CD14-positive monocyte (primary cell): ENCODE results near the gene ULBP2. TPM values are rescaled to one million over a fixed set of nuclear protein-coding genes. Genes with fewer than 3 reads are reported as not detected.

Source experiments
- DNase-seq, 3 donors: peaks; one replicate each; pipeline ENCODE4 v3.0.0-alpha.2; 2011 to 2022
- H2AFZ ChIP-seq: 2 replicates; pipeline ENCODE4 v1.6.0; 2012; ENCODE audit warnings: mild to moderate bottlenecking, low read depth, low read length, inconsistent platforms; ENCODE audit not compliant: insufficient read depth, poor library complexity, severe bottlenecking
- H3K27ac ChIP-seq, 2 donors: 1 replicate in 1 of 2; 2 replicates in 1 of 2; pipeline ENCODE4 v1.5.1; 2012 to 2013; ENCODE audit warnings: low read length in 2 of 2, control low read depth in 1 of 2, inconsistent platforms in 1 of 2, low read depth in 1 of 2, mild to moderate bottlenecking in 1 of 2
- H3K27me3 ChIP-seq, 2 donors: one replicate each; pipeline versions ENCODE4 v1.6.0 to v1.6.1; 2011 to 2013; ENCODE audit warnings: low read length in 2 of 2; ENCODE audit not compliant: control insufficient read depth in 2 of 2, insufficient read depth in 2 of 2
- H3K36me3 ChIP-seq, 2 donors: replicated peaks in 1 of 2; 1 replicate in 1 of 2; 2 replicates in 1 of 2; pipeline versions ENCODE4 v1.5.1 to v1.6.1; 2012 to 2013; ENCODE audit warnings: low read length in 2 of 2, control low read depth in 1 of 2, inconsistent platforms in 1 of 2, mild to moderate bottlenecking in 1 of 2; ENCODE audit not compliant: insufficient read depth in 2 of 2, control insufficient read depth in 1 of 2
- H3K4me1 ChIP-seq, 2 donors: 1 replicate in 1 of 2; 2 replicates in 1 of 2; pipeline versions ENCODE4 v1.5.1 to v1.6.1; 2012 to 2013; ENCODE audit warnings: low read length in 2 of 2, control low read depth in 1 of 2, inconsistent platforms in 1 of 2, mild to moderate bottlenecking in 1 of 2, moderate library complexity in 1 of 2; ENCODE audit not compliant: insufficient read depth in 2 of 2, control insufficient read depth in 1 of 2
- H3K4me2 ChIP-seq: replicated peaks from 2 replicates; pipeline ENCODE3; 2012; ENCODE audit warnings: low read length, moderate library complexity, mild to moderate bottlenecking; ENCODE audit not compliant: poor library complexity, severe bottlenecking; ENCODE audit errors: extremely low read depth
- H3K4me3 ChIP-seq, 3 experiments: fragments of 200-600 bp in 1 of 3; sonication (generic) in 1 of 3; replicated peaks in 1 of 3; 1 replicate in 2 of 3; 2 replicates in 1 of 3; pipeline ENCODE4 v1.5.1; 2011 to 2013; ENCODE audit warnings: low read length in 3 of 3, mild to moderate bottlenecking in 3 of 3, control low read depth in 2 of 3, low read depth in 2 of 3, inconsistent platforms in 1 of 3, moderate library complexity in 1 of 3
- H3K79me2 ChIP-seq: 2 replicates; pipeline ENCODE4 v1.6.0; 2012; ENCODE audit warnings: mild to moderate bottlenecking, control low read depth, inconsistent platforms, low read length, moderate library complexity; ENCODE audit not compliant: insufficient read depth
- H3K9ac ChIP-seq: 2 replicates; pipeline ENCODE4 v1.6.0; 2017; ENCODE audit warnings: low read length, mild to moderate bottlenecking; ENCODE audit not compliant: insufficient read depth, poor library complexity, severe bottlenecking
- H3K9me3 ChIP-seq, 2 donors: replicated peaks in 1 of 2; 1 replicate in 1 of 2; 2 replicates in 1 of 2; pipeline versions ENCODE4 v1.5.1 to v1.6.1; 2012 to 2013; ENCODE audit warnings: low read length in 2 of 2, control low read depth in 1 of 2; ENCODE audit not compliant: control insufficient read depth in 1 of 2, insufficient read depth in 1 of 2
- H4K20me1 ChIP-seq: 2 replicates; pipeline ENCODE4 v1.6.0; 2012; ENCODE audit warnings: mild to moderate bottlenecking, low read length, control low read depth, moderate library complexity; ENCODE audit not compliant: insufficient read depth
- H3K27ac Mint-ChIP-seq, 7 donors: one replicate each; pipeline ENCODE4 v1.8.0; 2020; ENCODE audit warnings: mild to moderate bottlenecking in 7 of 7, mixed read lengths in 7 of 7, moderate library complexity in 6 of 7, inconsistent platforms in 2 of 7
- H3K27me3 Mint-ChIP-seq, 3 donors: one replicate each; pipeline ENCODE4 v1.8.0; 2021 to 2022; ENCODE audit warnings: low read depth in 3 of 3, mild to moderate bottlenecking in 3 of 3, mixed read lengths in 3 of 3, moderate library complexity in 3 of 3, inconsistent platforms in 1 of 3
- H3K36me3 Mint-ChIP-seq, 2 donors: one replicate each; pipeline ENCODE4 v1.8.0; 2020; ENCODE audit warnings: mixed read lengths in 2 of 2, inconsistent platforms in 1 of 2, mild to moderate bottlenecking in 1 of 2
- H3K4me1 Mint-ChIP-seq: one replicate; pipeline ENCODE4 v1.8.0; 2020; ENCODE audit warnings: mild to moderate bottlenecking, mixed read lengths
- H3K4me3 Mint-ChIP-seq, 2 donors: one replicate each; pipeline ENCODE4 v1.8.0; 2020; ENCODE audit warnings: mild to moderate bottlenecking in 2 of 2, mixed read lengths in 2 of 2, moderate library complexity in 1 of 2
- H3K9me3 Mint-ChIP-seq, 7 donors: one replicate each; pipeline ENCODE4 v1.8.0; 2020 to 2022; ENCODE audit warnings: mixed read lengths in 7 of 7, mild to moderate bottlenecking in 6 of 7, moderate library complexity in 6 of 7, inconsistent platforms in 2 of 7
- WGBS: methylation state at CpG from one replicate; pipeline ENCODE4 v1.1.5; 2013; ENCODE audit warnings: missing lambda C conversion rate; ENCODE audit not compliant: insufficient coverage; 5-methylcytosine and 5-hydroxymethylcytosine counted together
- intact Hi-C, 2 donors: fragments of 100-400 bp; cut with micrococcal nuclease; formaldehyde crosslinking; loops; one replicate each; pipeline versions ENCODE4 v1.15.0 to v1.15.1; 2023
- polyA plus RNA-seq, 3 donors: library from polyadenylated mRNA; depleted of rRNA in 1 of 3; unstranded in 2 of 3; stranded (reverse) in 1 of 3; fragments of 300-500 nt in 2 of 3; fragments of >200 nt in 1 of 3; fragmentation: Illumina TruSeq in 2 of 3; gene quantifications; 1 replicate in 2 of 3; 2 replicates in 1 of 3; pipeline ENCODE4 v1.2.3, GENCODE V29; 2012 to 2021
- TF ChIP-seq, protein P1 (sequence below): fragments of 200-600 bp; IDR thresholded peaks from one replicate; pipeline ENCODE4 v1.8.0; 2022; ENCODE audit warnings: antibody characterized with exemption, mild to moderate bottlenecking

The ULBP2 gene
- polyA plus RNA-seq, 3 donors, result 0.31 to 0.49 TPM; not detected in 1

DNA sequence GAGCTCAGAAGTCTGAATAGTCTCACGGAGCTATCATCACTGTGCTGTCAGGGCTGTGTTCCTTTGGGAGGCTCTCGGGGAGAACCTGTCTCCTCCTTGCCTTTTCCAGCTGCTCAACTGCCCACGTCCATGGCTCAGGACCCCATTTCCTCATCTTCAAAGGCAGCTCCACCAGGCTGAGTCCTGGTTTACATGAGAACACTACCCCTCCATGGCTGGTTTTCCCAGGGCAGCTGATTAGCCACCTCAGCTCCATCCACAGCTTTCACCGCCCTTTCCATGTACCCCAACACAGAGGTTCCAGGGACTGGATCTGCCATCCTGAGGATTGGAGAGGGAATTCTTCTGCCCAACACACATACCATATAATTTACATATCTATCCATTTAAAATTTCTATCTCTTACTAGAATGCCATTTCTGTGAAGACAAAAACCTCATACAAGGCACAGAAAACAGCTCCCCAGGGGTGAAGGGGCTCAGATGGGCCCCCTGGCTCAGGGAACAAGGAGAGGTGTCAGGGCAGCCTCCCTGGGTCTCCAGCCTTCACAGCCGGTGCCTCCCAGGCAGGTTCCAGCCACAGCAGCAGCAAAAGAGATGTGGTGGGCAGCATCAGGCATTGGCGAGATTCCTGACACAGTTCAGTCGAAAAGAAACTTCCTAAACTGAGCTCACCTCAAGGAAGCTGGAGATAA is 41.7 kb upstream of the ULBP2 start:
- Histone ChIP-seq H3K4me1 (peaks cover 0 to 15% of the 10 kb centered on the region in 2 donors), H3K4me3 (no peak overlapping the region), H2AFZ (no peak overlapping the region), H3K27me3 (no peaks in the 10 kb centered on the region), H3K27ac (no peak overlapping the region), H3K36me3 (no peaks in the 10 kb centered on the region), H4K20me1 (no peaks in the 10 kb centered on the region), H3K4me2 (no peak overlapping the region), H3K79me2 (no peaks in the 10 kb centered on the region), H3K9ac (no peak overlapping the region), H3K9me3 (no peaks in the 10 kb centered on the region)
- Mint-ChIP-seq H3K4me1 (peaks cover 15% of the 10 kb centered on the region), H3K4me3 (no peak overlapping the region), H3K27ac (no peak overlapping the region), H3K9me3 (no peaks in the 10 kb centered on the region), H3K27me3 (peaks cover 0 to 9% (median 6%) of the 10 kb centered on the region in 3 donors), H3K36me3 (no peaks in the 10 kb centered on the region)
- no peak for DNase-seq
- WGBS, result 93% methylated on average over 6 of the region's 7 CpGs
- intact Hi-C loops, result no loop called here
- TF ChIP-seq, protein P1, sequence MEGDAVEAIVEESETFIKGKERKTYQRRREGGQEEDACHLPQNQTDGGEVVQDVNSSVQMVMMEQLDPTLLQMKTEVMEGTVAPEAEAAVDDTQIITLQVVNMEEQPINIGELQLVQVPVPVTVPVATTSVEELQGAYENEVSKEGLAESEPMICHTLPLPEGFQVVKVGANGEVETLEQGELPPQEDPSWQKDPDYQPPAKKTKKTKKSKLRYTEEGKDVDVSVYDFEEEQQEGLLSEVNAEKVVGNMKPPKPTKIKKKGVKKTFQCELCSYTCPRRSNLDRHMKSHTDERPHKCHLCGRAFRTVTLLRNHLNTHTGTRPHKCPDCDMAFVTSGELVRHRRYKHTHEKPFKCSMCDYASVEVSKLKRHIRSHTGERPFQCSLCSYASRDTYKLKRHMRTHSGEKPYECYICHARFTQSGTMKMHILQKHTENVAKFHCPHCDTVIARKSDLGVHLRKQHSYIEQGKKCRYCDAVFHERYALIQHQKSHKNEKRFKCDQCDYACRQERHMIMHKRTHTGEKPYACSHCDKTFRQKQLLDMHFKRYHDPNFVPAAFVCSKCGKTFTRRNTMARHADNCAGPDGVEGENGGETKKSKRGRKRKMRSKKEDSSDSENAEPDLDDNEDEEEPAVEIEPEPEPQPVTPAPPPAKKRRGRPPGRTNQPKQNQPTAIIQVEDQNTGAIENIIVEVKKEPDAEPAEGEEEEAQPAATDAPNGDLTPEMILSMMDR, result no peak

DNA sequence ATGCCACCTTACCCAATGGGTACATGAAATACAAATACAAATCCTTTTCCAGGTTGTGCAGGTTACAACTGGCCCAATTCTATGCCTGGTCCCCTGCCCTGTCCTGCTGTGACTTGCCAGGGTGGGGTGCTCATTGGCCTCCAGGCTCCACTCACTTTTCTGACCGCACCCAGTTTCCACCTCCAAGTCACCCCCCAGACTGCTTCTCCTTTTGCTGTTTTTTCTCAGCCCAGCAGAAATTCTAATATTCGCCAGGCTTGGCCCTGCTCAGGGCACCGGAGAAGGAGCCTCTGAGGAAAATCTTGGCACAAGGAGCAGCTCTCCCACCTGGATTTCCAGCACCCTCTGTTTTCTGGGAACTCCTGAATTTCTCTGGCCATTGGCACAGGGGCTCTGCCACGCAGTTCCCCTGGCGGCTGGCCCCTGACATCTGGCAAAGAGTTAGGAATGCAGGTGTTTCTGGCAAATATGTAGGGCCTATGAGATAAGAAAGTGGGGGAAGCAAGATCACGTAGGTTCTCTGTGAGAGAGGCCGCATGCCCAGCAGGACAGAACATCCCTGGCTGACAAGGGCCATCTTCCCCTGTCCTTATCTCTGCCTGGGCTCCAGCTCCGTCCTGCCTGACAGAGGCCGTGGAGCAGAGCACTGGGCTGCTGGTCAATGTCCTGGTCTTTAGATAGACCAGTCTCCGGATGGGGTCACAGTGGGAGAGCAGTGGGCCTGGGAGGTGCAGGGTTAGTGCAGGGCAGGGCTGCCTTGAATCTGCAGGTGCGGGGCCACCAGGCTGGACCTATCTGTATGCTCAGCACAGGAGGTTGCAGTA is 41.0 kb upstream of the ULBP2 start:
- H3K4me3 Mint-ChIP-seq, result no peak overlapping the region
- H3K27me3 Mint-ChIP-seq, result peaks cover under 1 to 9% (median 6%) of the 10 kb centered on the region in 3 donors
- 95% methylated on average over 10 of the region's 11 CpGs for WGBS

More for the DNA sequence above, 41.0 kb upstream of the ULBP2 start:
- intact Hi-C loops, result no loop called here
- Histone ChIP-seq H2AFZ (no peak overlapping the region), H3K9me3 (no peaks in the 10 kb centered on the region), H3K9ac (no peak overlapping the region), H3K4me3 (no peak overlapping the region), H3K4me1 (peaks cover 0 to 8% of the 10 kb centered on the region in 2 donors), H4K20me1 (no peaks in the 10 kb centered on the region), H3K79me2 (no peaks in the 10 kb centered on the region), H3K36me3 (no peaks in the 10 kb centered on the region), H3K4me2 (no peak overlapping the region), H3K27ac (no peak overlapping the region), H3K27me3 (no peaks in the 10 kb centered on the region)
- Mint-ChIP-seq H3K36me3 (no peaks in the 10 kb centered on the region), H3K9me3 (no peaks in the 10 kb centered on the region), H3K27ac (no peak overlapping the region), H3K4me1 (peaks cover 10% of the 10 kb centered on the region)
- DNase-seq, result no peak
- TF ChIP-seq, protein P1, result no peak
